Neural cell (in vitro differentiated cells): ENCODE results near the gene ALK. TPM values are rescaled to one million over a fixed set of nuclear protein-coding genes. Genes with fewer than 3 reads are reported as not detected.

ENCODE experiments used
- H2AFZ ChIP-seq: fragments of 200-600, 300-800 bp; sonication (generic), shearing (Covaris generic); 2 replicates; pipeline ENCODE4 v1.6.0; 2014; ENCODE audit warnings: low read depth, mild to moderate bottlenecking, antibody characterized with exemption, low read length, moderate library complexity
- H3F3A ChIP-seq: fragments of 200-600 bp; shearing (Covaris generic); 2 replicates; pipeline ENCODE4 v1.6.1; 2016; ENCODE audit warnings: mild to moderate bottlenecking, moderate library complexity, mixed read lengths, antibody characterized with exemption, low read length; ENCODE audit not compliant: insufficient read depth, poor library complexity, severe bottlenecking
- H3K27ac ChIP-seq: fragments of 200-600, 300-800 bp; sonication (generic), shearing (Covaris generic); 2 replicates; pipeline ENCODE4 v1.5.1; 2014; ENCODE audit warnings: mild to moderate bottlenecking, low read length, moderate library complexity
- H3K27me3 ChIP-seq: fragments of 300-800, 200-600 bp; sonication (generic), shearing (Covaris generic); 2 replicates; pipeline ENCODE4 v1.6.0; 2014; ENCODE audit warnings: mild to moderate bottlenecking, low read depth, low read length, moderate library complexity; ENCODE audit not compliant: insufficient read depth
- H3K36me3 ChIP-seq: fragments of 300-800, 200-600 bp; sonication (generic), shearing (Covaris generic); 2 replicates; pipeline ENCODE4 v1.5.1; 2014; ENCODE audit warnings: mild to moderate bottlenecking, antibody characterized with exemption, low read length, moderate library complexity; ENCODE audit not compliant: insufficient read depth
- H3K4me2 ChIP-seq: fragments of 300-800, 200-600 bp; sonication (generic), shearing (Covaris generic); 2 replicates; pipeline ENCODE4 v1.6.0; 2014; ENCODE audit warnings: mild to moderate bottlenecking, low read length
- H3K4me3 ChIP-seq: fragments of 300-800, 200-600 bp; sonication (generic), shearing (Covaris generic); 2 replicates; pipeline ENCODE4 v1.5.1; 2014; ENCODE audit warnings: mild to moderate bottlenecking, low read length, moderate library complexity
- H3K79me2 ChIP-seq: fragments of 200-600 bp; shearing (Covaris generic); replicated peaks from 2 replicates; pipeline ENCODE4 v1.6.0; 2014; ENCODE audit warnings: mild to moderate bottlenecking, low read length, moderate library complexity; ENCODE audit not compliant: insufficient read depth
- H3K9ac ChIP-seq: fragments of 300-800, 200-600 bp; sonication (generic), shearing (Covaris generic); 2 replicates; pipeline ENCODE4 v1.6.1; 2016; ENCODE audit warnings: mild to moderate bottlenecking, low read length, mixed read lengths
- H3K9me2 ChIP-seq: fragments of 200-600 bp; shearing (Covaris generic); 2 replicates; pipeline ENCODE4 v1.6.1; 2016; ENCODE audit warnings: mild to moderate bottlenecking, low read length, mixed read lengths; ENCODE audit not compliant: insufficient read depth
- H3K9me3 ChIP-seq: fragments of 200-600, 300-800 bp; sonication (generic), shearing (Covaris generic); 2 replicates; pipeline ENCODE4 v1.6.1; 2016; ENCODE audit warnings: mild to moderate bottlenecking, mixed run types, low read length, moderate library complexity, mixed read lengths
- H4K20me1 ChIP-seq: fragments of 200-600 bp; shearing (Covaris generic); 2 replicates; pipeline ENCODE4 v1.6.1; 2016; ENCODE audit warnings: mild to moderate bottlenecking, mixed run types; ENCODE audit not compliant: insufficient read depth
- EP300 ChIP-seq: fragments of 450-650 bp; conservative IDR thresholded peaks from 2 replicates; pipeline ENCODE4 v1.6.1; 2014; ENCODE audit warnings: antibody characterized with exemption, mild to moderate bottlenecking, moderate library complexity; ENCODE audit not compliant: poor library complexity, severe bottlenecking
- EZH2 ChIP-seq: fragments of 200-600, 300-800 bp; shearing (Covaris generic), sonication (generic); IDR thresholded peaks from 2 replicates; pipeline ENCODE4 v1.6.1; 2014; ENCODE audit warnings: antibody characterized with exemption, low read length, borderline replicate concordance, mild to moderate bottlenecking; ENCODE audit not compliant: insufficient read depth, poor library complexity, severe bottlenecking
- MXI1 ChIP-seq: fragments of 450-650 bp; conservative IDR thresholded peaks from 2 replicates; pipeline ENCODE4 v1.6.1; 2014; ENCODE audit warnings: antibody characterized with exemption, mild to moderate bottlenecking; ENCODE audit not compliant: poor library complexity, severe bottlenecking
- POLR2AphosphoS5 ChIP-seq: IDR thresholded peaks from 2 replicates; pipeline ENCODE4 v1.6.1; 2012
- RAD21 ChIP-seq: fragments of 450-650 bp; conservative IDR thresholded peaks from 2 replicates; pipeline ENCODE4 v1.6.1; 2014; ENCODE audit warnings: antibody characterized with exemption, mild to moderate bottlenecking, moderate library complexity
- SMC3 ChIP-seq: fragments of 450-650 bp; conservative IDR thresholded peaks from 2 replicates; pipeline ENCODE4 v1.6.1; 2014; ENCODE audit warnings: antibody characterized with exemption, mild to moderate bottlenecking, moderate library complexity; ENCODE audit not compliant: poor library complexity
- TAF1 ChIP-seq: IDR thresholded peaks from 2 replicates; pipeline ENCODE4 v1.6.1; 2012; ENCODE audit warnings: low read depth
- polyA plus RNA-seq: library from polyadenylated mRNA; depleted of rRNA; stranded (reverse); fragments of >200 nt; gene quantifications from 2 replicates; pipeline ENCODE4 v1.2.3, GENCODE V29; 2014
- TF ChIP-seq, protein P1 (sequence below): fragments of 450-650 bp; IDR thresholded peaks from 2 replicates; pipeline ENCODE4 v1.5.1; 2014; ENCODE audit warnings: antibody characterized with exemption, mild to moderate bottlenecking, moderate library complexity; ENCODE audit not compliant: poor library complexity, severe bottlenecking
- TF ChIP-seq, protein P2 (sequence below): IDR thresholded peaks from 2 replicates; pipeline ENCODE4 v1.6.1; 2012; ENCODE audit warnings: borderline replicate concordance

The ALK gene
- polyA plus RNA-seq, 1 donor from 2014 or later = 7.1 TPM

DNA sequence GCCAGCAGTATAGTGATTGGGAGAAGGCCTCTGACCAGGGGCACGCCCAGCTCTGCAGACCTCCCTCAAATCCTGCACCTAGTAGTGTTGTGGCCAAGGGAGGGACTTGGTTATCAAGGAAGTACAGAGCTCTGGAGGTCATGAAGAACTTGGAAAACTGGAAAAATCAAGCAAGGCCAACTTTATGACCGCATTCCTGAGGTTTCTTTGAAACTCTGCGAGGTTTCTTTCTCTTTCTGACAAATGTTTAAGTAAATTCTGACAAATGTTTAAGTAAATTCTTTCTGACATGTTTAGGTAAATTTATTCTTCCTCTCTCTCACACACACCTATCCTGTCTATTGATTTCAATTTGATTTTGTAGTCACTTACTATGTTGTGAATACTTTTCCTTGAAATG is 775.2 kb downstream of the ALK start:
- no peak for TF ChIP-seq EP300
- TF ChIP-seq SMC3 = no peak
- no peak for TF ChIP-seq TAF1
- no peak for TF ChIP-seq POLR2AphosphoS5
- TF ChIP-seq, protein P1, sequence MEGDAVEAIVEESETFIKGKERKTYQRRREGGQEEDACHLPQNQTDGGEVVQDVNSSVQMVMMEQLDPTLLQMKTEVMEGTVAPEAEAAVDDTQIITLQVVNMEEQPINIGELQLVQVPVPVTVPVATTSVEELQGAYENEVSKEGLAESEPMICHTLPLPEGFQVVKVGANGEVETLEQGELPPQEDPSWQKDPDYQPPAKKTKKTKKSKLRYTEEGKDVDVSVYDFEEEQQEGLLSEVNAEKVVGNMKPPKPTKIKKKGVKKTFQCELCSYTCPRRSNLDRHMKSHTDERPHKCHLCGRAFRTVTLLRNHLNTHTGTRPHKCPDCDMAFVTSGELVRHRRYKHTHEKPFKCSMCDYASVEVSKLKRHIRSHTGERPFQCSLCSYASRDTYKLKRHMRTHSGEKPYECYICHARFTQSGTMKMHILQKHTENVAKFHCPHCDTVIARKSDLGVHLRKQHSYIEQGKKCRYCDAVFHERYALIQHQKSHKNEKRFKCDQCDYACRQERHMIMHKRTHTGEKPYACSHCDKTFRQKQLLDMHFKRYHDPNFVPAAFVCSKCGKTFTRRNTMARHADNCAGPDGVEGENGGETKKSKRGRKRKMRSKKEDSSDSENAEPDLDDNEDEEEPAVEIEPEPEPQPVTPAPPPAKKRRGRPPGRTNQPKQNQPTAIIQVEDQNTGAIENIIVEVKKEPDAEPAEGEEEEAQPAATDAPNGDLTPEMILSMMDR = no peak
- TF ChIP-seq EZH2 = no peak
- TF ChIP-seq MXI1 = no peak
- TF ChIP-seq RAD21 = no peak
- TF ChIP-seq, protein P2, sequence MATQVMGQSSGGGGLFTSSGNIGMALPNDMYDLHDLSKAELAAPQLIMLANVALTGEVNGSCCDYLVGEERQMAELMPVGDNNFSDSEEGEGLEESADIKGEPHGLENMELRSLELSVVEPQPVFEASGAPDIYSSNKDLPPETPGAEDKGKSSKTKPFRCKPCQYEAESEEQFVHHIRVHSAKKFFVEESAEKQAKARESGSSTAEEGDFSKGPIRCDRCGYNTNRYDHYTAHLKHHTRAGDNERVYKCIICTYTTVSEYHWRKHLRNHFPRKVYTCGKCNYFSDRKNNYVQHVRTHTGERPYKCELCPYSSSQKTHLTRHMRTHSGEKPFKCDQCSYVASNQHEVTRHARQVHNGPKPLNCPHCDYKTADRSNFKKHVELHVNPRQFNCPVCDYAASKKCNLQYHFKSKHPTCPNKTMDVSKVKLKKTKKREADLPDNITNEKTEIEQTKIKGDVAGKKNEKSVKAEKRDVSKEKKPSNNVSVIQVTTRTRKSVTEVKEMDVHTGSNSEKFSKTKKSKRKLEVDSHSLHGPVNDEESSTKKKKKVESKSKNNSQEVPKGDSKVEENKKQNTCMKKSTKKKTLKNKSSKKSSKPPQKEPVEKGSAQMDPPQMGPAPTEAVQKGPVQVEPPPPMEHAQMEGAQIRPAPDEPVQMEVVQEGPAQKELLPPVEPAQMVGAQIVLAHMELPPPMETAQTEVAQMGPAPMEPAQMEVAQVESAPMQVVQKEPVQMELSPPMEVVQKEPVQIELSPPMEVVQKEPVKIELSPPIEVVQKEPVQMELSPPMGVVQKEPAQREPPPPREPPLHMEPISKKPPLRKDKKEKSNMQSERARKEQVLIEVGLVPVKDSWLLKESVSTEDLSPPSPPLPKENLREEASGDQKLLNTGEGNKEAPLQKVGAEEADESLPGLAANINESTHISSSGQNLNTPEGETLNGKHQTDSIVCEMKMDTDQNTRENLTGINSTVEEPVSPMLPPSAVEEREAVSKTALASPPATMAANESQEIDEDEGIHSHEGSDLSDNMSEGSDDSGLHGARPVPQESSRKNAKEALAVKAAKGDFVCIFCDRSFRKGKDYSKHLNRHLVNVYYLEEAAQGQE = no peak
- Histone ChIP-seq H3K9ac (no peak overlapping the region), H3K9me3 (no peaks in the 10 kb centered on the region), H2AFZ (no peak overlapping the region), H3K79me2 (no peaks in the 10 kb centered on the region), H3K4me2 (no peak overlapping the region), H4K20me1 (no peaks in the 10 kb centered on the region), H3K27ac (no peak overlapping the region), H3K36me3 (no peaks in the 10 kb centered on the region), H3K4me3 (no peak overlapping the region), H3F3A (no peaks in the 10 kb centered on the region), H3K9me2 (no peaks in the 10 kb centered on the region), H3K27me3 (no peaks in the 10 kb centered on the region)

DNA sequence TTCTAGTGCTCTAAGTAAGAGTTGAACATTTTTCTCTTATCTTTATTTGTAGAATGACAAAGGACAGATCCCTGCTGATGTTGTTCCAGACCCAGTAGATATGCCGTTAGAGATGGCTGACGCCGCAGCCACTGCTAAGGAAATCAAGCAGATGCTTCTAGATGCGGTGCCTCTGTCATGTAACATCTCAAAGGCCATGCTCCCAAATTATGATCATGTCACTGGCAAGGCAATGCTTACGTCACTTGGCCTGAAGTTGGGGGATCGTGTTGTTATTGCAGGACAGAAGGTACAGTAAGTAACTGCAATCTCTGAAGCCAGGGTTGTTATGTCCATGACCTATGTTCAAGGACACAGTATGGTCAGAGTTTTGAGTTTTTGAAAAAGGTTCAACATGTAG is 777.7 kb downstream of the ALK start:
- Histone ChIP-seq H3K9me3 (no peaks in the 10 kb centered on the region), H2AFZ (no peak overlapping the region), H3K9me2 (no peaks in the 10 kb centered on the region), H4K20me1 (no peaks in the 10 kb centered on the region), H3K4me3 (no peak overlapping the region), H3K9ac (no peak overlapping the region), H3F3A (no peaks in the 10 kb centered on the region), H3K27ac (no peak overlapping the region), H3K4me2 (no peak overlapping the region), H3K27me3 (no peaks in the 10 kb centered on the region), H3K36me3 (no peaks in the 10 kb centered on the region), H3K79me2 (no peaks in the 10 kb centered on the region)
- TF ChIP-seq RAD21 (no peak), SMC3 (no peak), MXI1 (no peak), EZH2 (no peak), EP300 (no peak), POLR2AphosphoS5 (no peak), TAF1 (no peak)
- TF ChIP-seq, protein P1 = no peak
- TF ChIP-seq, protein P2 = no peak
